Stimulated activated CD4-positive, alpha-beta T cell treated with anti-CD3 and anti-CD28 coated beads, Interleukin-1b, Interleukin-23, amount 100 ng/mL, for 48 hours (primary cell): ENCODE data around the gene KRT15.
A peak's percentile ranks its signal among the peaks of the same experiment; 100 is the strongest.

Experiments used
- DNase-seq: peaks from one replicate; pipeline ENCODE4 v3.0.0-alpha.2; 2020

The KRT15 gene

DNA sequence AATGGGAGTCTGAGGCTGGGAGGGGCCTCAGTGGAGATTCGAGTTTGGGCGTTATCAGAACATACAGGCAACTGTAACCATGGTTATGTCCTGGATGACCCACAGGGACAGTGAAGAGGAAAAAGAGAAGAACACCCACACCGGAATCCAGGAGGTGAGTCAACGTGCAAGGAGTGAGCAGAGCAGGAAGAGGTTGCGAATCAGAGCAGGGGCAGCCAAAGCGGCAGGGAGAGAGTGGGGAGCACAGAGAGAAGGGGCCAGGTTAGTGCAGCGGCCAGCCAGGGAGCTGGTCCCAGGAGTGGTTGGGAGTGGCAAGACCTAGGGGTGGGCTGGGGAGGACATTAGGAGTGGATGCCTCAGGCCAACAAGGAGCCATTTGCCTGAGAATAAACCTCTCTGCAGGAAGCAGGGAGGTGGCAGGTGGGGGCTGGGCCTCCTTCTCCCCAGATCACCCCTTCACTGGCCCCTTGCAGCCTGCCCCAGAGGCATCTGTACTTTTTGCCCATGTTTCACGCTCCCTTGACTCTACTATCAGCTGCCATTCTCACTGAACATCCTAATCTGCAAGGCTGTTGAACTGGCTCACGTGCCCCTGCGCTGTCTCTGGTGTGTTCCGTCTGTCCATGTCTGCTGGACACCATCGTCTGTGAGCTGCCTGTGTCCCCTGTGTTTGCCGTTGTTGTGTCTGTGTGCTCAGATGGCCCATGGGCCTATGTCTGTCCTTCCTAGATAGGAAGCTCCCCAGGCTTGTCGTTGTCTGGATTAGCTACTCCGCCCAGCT is 18.4 kb downstream of the KRT15 start:
- DNase-seq = no peak

DNA sequence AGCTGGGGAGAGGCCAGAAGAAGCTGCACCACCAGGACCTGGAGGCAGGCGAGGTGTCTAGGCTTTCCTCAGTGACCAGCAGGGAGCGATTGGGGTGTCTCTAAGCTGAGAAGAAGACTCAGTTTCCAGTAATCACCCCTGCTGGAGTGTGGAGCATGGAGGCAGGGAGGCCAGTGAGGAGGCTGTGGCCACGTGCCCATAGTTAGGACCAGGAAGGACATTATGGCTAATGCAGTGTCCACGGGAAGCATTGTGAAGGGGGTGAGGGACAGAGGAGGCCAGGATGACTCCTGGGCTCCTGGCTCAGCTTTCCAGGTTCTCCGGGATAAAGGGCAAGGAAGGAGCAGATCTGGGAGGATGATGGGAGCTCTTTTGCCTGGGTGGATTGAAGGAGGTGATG is 19.0 kb downstream of the KRT15 start:
- no peak for DNase-seq

DNA sequence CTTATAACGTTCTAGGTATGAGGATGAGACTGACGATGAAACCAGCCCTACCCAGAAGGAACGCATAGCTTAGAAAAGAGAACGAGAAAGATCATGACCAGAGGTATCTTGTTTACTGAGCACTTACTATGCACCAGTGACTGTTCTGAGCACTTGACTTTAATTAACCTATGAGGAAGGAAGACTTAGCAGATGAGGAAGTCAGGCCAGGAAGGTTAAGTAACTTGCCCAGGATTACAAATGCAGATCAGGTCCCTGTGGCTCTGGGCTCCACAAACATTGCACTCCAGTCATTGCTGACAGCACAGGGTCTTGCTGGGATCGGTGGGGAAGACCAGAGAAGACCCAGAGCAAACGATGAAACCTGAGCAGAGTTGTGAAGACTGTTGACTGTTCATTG is 20.4 kb downstream of the KRT15 start:
- DNase-seq = no peak

DNA sequence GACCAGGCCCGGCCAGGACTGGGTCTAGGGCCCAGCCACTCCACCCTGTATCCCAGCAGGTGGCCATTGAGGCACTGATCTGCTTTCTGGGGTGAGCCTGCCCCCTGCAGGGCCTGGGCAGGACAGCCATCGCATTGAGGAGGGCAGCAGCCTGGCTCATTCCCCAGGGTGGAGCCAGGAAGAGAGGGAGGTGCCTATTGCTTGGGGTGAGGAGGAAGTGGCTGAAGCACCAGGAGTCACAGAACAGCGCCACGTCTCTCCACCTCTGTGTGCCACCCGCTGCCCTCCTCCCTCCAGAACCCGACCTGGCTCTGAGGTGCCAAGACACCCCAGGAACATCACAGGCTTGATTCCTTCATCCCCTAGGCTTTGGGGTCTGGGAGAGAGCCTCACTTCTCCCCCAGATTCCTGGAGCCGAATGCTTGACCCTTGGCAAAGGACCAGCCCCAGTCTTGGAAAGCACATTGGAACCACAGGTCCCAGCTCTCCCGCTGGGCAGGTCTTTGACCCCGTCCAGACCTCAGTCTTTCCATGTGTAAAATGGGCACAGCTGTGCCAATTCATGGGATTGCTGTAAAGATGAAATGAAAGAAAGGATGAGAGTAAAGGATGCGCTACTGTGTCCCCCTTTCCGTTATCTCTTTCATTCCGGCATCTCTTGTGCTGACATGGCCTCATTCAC is 21.7 kb downstream of the KRT15 start:
- peak; percentile 81 for DNase-seq

DNA sequence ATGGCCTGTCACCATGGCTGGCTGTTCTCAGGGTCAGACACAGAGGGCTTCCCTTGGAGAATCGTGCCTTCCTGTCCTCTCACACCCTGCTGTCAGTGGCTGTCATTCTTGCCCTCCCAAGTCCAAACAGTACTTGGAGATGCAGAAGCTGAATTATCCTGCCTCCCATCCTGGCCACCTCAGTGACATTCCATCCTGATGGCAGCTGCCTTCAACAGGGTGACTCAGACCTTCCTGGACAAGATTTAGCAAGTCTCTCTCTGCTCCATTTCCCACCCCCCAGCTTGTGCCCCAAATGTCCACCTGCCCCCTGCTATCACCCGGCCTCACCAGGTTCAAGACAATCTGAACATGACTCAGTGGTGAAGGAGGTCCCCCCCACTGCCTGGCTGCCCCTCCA is 24.2 kb downstream of the KRT15 start:
- no peak for DNase-seq

DNA sequence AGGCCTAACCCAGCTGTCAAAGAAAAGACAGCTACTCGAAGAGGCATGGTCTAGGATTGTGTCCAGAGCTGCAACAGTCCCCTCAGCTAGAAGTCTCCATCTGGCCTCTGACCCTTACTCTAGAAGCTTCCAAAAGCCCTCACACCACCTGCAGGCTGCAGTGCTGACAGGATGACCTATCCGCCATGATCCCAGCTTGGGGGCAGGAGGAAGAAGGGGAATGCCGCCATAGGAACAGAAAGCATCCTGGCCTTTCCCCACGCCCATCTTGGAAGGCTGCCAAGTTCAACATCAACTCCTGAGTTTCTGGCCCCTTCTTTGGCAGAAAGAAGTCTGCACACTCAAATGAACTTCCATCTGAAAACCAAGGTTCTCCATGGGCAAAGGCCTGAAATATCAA is 25.9 kb downstream of the KRT15 start:
- no peak for DNase-seq

DNA sequence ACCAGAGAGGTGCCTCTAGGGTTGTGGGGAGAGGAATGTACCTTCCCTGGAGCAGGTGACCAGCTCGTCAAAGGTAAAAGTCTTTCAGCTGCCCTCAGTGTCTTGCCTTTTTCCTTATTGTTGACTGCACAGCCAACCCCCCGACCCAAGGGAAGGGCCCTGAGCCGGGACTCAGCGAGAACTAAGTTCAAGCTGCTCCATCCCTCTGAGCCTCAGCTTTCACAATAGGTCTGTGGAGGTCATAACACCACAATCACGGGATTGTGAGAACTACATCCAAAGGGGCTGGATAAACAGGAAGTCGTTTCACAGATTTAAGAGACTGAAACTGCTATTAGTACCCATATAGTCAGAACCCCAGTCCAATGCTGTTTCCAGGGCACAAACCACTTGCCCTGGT is 26.3 kb downstream of the KRT15 start:
- DNase-seq = no peak

DNA sequence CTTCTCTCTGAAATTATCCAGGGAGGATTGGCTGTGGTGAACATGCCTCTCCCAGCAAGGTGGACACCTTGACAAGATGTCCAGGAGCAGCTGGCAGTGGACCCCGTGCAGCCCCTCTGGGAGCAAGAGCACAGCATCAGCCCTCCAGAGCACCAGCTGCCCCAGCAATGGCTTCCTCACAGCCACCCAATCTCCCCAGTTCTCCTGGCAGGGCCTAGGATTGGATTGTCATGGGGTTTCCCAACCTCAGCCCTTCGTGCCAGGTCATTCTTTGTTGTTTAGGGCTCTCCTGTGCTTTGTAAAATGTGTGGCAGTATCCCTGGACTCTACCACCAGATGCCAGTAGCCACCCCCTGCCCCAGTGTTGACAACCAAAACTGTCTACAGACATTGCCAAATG is 27.2 kb downstream of the KRT15 start:
- no peak for DNase-seq

DNA sequence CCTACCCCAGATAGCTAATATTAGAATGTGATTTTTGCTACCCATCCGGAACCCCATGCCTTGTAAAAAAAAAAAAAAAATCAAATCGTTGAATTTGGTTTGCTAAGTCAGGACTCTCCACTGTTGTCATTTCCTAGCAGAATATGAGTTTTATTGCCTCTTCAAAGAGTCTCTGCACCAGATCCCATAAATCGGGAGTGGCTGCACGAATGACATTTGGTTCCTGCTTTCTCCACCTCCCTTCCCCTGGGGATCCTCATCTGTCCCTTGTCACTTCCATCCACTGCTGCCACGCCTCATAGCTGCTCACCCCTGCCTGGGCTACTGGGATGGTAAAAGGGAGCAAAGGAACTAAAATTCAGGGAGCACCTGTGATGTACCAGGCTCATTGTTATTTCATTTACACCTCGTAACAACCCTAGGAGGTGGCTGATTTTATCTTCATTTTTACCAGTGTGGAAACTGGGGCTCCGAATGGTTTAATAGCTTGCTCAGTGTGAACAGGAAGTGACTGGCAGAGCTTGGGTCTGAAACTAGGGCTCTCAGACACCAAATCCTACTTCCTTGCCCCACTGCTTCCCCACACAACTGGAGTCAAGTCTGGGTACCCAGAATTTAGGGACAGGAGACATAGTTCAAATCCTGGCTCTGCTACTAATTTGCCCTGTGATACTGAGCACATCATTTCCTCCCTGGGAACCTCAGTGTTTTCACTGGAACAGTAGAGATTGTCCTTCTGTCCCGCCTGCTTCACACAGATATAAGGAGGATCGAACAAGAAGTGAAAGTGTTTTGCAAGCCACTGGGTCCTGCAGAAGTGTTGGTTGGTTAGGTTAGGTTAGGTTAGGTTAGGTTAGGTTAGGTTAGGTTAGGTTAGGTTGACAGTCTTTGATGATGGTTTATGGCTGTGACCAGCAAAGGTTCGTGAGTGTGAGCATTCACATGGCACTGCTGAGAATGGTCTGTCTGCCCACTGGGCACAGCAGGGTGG is 28.4 kb downstream of the KRT15 start:
- no peak for DNase-seq

DNA sequence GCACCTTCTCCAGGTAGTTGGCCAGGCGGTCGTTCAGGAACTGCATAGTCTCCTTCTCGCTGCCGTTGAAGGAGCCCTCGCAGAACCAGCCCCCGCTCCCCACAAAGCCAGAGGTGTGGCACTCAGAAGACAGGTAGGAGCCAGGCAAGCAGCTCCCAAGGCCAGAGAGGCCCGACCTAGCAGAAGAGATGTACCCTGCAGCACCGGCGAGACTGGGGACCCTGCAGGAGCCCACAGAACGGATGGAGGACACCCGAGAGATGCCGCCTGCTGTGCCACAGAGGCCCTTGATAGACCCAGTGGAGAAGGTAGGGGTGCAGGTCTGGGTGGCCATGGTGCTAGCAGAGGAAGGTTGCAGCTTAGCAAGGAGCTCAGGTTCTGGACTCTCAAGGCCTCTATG is 29.2 kb downstream of the KRT15 start, which contains the start of gene KRT36:
KRT36 (minus strand) TSS at position 380 of the 400 bp plus-strand sequence; CDS start at position 334, 46 bp downstream.
- DNase-seq = no peak

DNA sequence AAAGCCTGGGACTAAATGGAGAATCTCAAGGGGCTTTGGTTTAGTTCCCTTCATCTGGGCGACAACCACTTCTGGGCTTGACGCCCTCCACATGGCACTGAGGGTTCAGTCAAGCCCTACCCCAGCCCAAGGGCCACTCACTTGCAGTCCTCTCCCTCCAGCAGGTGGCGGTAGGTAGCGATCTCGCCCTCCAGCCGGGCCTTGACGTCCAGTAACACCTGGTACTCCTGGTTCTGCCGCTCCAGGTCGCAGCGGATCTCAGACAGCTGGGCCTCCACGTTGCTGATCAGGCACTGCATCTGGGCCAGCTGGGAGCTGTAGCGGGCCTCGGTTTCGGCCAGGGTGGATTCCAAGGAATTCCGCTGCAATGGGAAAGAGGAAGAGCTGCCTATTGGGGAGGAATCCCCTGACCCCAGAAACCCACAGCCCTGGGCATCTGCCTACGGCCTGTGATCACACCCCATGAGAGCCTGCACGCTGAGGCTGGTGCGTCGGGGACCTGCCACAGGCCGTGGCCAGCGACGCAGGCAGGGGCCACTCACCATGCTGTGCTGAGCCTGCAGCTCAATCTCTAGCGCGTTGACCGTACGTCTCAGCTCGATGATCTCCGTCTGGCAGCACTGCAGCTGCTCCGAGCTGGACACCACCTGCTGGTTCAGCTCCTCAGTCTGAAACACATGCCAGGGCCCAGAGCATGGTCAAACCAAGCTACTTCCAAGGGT is 31.7 kb downstream of the KRT15 start:
- DNase-seq = peak; percentile 43

DNA sequence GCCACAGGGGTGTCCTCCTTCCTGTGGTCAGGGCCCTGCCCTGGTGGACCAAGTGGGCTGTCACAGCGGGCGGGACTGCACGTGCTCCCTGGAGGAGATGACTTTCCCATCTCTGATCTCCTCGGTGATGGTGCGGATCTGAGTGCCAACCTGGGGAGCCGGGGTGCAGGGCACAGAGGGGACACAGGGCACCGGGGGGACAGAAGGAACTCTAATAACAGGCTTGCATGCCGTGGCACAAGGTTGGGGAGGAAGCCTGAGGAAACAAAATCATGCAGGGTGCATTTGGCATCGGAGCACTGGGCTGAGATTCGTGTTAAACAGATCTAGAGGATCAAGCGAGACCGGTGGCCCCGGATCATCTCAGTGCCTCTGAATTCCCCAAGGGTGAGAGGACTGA is 32.4 kb downstream of the KRT15 start:
- no peak for DNase-seq

DNA sequence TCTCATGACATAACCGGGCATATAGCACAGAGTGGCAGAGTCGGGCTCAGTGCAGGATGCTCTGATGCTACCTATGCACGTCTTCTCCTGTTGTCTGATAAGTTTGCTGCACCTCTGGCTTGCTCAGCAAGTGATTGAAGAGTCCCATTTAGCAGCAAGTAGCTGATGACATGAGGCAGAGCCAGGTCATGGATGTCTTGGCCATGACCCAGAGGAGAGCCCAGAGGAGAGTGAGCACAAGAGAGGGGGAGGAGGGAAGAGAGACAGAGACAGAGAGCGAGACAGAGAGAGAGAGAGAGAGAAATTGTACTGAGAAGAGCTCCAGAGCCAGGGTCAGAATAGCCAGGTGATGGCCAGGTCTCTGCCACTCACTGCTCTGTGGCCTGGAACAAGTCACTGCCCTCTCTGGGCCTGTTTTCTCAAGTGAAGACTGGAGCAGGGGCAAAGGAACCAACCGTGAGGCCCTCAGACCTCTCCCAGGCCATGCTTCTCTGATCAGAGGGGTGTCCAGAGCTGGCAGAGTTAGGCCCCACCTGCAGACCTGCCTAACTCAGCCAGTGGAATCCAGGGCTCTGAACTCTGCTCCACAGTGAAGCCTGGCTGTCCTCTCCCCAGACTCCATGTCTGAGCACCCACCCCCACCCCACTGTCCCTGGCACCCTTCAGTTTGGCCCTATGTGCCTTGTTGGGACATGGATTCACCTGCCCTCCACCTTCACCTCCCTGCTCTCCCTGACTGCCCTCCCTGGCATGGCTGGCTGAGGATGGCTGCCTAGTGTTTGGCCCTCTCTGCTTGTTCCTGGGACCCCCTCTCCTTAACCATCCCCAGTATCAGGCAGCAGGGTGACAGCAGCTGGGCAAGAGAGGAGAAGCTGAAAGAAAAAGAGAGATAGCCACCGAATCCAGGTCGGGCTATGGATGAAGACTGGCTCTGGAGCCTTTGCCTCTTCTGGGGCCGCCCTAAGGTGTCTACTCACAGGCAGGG is 33.5 kb downstream of the KRT15 start:
- DNase-seq = no peak

DNA sequence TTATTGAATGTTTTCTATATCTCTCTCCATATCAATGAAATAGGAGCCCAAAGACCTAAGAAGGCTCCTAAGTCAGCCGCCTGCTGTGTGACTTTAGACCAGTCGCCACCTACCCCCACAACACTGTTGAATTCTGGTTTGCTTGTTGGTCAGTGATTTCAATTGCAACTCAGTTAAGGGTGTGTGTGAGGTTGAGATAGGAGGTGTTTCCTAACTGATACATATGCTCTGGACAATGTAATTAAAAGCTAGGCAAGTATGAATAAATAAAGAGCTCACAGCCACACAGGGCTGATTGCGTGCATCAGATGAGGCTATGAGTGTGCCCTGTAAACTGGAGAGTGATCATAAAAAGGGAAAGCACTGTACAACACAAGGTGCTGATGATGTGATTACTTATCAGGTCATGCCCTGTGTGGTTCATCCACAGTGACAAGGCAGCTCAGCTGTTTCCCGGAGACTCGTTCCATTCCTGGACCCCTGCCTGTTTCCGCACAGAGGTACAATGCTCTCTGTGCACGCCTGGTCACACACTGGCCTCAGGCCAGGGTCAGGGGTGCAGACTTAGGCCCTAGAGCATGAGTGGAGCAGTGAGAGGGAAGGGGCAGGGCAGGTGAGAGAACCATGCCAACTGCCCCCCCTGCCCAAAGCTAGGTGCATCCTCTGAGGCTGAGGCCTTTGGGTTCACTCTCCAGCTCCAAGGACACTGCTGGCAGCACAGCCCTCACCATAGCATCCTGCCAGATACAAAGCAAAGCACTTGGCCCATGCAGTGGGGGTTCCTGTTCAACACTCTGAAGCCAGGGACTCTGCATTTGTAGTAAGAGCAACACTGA is 34.5 kb downstream of the KRT15 start:
- no peak for DNase-seq

DNA sequence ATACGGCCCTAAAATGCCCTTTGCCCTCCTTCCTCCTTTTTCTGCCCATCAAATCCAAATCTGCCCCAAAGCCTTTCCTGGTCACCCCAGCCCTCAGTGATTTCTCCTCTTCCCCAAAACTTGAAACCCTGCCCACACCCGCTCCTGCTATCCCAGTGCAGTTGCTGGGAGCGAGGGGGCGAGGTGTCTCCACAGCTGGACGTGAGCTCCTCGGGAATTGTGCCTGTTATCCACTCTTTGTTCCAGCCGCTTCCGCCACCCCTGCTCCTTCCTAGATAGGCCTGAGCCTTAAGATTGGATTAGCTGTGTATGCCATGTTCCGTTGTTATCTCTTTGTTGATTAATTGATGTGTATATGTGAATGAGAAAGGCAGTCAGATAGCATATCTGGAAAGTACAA is 35.2 kb downstream of the KRT15 start:
- no peak for DNase-seq

DNA sequence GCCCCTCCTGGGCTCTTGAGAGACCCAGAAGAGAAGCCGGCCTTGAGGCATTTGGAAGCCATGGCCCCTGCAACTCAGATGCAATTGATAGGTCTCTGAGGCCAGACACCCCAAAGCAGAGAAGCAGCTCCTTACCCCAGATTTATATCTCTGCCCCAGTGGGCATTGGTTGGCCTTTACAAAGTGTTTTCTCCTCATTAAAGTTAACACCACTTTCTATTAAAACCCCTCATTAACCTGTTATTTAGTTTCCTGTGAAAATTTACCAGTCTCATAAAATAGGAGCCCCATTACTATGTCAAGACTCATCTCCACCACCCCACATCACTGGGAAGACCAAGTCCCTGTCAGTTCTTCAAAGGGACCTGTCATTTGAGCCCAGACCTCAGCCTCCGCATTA is 37.7 kb downstream of the KRT15 start, which contains the start of gene KRT35:
KRT35 (minus strand) TSS at position 116 of the 400 bp plus-strand sequence; CDS start at position 62, 54 bp downstream.
- DNase-seq = no peak

DNA sequence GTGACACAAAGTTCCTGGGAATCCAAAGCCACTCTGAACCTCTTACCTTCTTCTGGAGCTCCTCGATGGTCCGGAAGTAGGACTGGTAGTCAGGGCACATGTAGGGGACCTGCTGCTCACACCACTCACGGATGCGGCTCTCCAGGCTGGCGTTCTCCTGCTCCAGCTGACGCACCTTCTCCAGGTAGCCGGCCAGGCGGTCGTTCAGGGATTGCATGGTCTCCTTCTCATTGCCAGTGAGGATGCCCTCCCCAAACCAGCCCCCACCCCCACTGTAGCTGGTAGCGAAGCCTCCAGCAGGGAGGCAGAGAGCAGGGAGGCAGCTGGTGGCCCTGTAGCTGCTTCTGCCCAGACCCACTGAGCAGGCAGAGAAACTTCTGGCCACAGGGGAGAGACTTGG is 38.1 kb downstream of the KRT15 start:
- DNase-seq = no peak

DNA sequence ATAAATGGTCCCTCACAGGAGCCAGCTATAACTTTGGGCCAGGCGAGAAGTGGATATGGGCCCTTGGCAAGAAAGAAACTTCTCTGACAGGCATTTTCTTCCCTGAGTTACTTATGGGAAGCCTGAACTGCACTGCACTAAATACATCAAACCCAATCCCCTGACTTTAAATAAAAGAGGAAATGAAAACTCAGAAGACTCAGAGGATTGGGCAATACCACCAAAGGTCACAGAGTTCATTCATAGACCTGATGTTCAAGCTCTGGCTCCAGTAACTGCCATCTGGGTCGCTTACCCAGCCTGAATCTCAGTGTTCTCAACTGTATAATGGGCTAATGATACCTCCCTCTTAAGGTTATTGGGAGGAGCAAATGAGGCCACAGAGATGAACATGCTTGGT is 38.6 kb downstream of the KRT15 start:
- no peak for DNase-seq

DNA sequence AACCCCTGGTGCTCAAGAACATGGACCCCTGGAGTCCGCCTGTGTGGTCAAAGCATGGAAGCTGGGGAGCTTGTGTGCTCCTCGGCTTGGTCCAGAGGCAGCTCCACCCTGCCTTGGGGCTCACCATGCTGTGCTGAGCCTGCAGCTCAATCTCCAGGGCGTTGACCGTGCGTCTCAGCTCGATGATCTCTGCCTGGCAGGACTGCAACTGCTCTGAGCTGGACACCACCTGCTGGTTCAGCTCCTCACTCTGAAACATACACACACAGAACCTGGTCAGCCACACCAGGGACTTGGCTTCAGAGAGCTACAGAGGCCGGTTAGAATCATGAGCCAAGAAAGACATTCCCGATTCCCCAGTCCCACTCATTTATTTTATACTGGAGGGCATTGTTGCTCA is 40.5 kb downstream of the KRT15 start:
- DNase-seq = no peak
